Karpas-422 (cell line): ENCODE data around the gene GATAD2B. TPM values are rescaled to one million over a fixed set of nuclear protein-coding genes. Genes with fewer than 3 reads are reported as not detected.
"Not testable (repeated sequence)": the region's sequence is repeated elsewhere in the genome, so short reads cannot be mapped to it uniquely, and the experiment has no call there.

Experiments
- DNase-seq: peaks from one replicate; pipeline ENCODE4 v3.0.0-alpha.2; 2015
- H2AFZ ChIP-seq: fragments of 200-600 bp; sonication (generic); 2 replicates; pipeline ENCODE4 v1.6.1; 2014; ENCODE audit warnings: antibody characterized with exemption, low read length, mixed read lengths
- H3K27ac ChIP-seq: fragments of 200-600 bp; sonication (generic); 2 replicates; pipeline ENCODE4 v1.5.1; 2014; ENCODE audit warnings: mild to moderate bottlenecking, low read length, moderate library complexity
- H3K27me3 ChIP-seq: fragments of 200-600 bp; sonication (generic); 2 replicates; pipeline ENCODE4 v1.6.1; 2014; ENCODE audit warnings: low read length, mixed read lengths
- H3K36me3 ChIP-seq: fragments of 200-600 bp; sonication (generic); 2 replicates; pipeline ENCODE4 v1.6.1; 2014; ENCODE audit warnings: low read length, mixed read lengths; ENCODE audit not compliant: insufficient read depth
- H3K4me1 ChIP-seq: fragments of 200-600 bp; sonication (generic); 2 replicates; pipeline ENCODE4 v1.6.1; 2014; ENCODE audit warnings: mild to moderate bottlenecking, low read length, mixed read lengths
- H3K4me2 ChIP-seq: fragments of 200-600 bp; sonication (generic); 2 replicates; pipeline ENCODE4 v1.6.1; 2014; ENCODE audit warnings: low read length, low read depth, mild to moderate bottlenecking; ENCODE audit not compliant: poor library complexity, severe bottlenecking
- H3K4me3 ChIP-seq: fragments of 200-600 bp; sonication (generic); 2 replicates; pipeline ENCODE4 v1.5.1; 2014; ENCODE audit warnings: mild to moderate bottlenecking, antibody characterized with exemption, low read length, mixed read lengths
- H3K79me2 ChIP-seq: fragments of 200-600 bp; sonication (generic); 2 replicates; pipeline ENCODE4 v1.6.1; 2014; ENCODE audit warnings: mild to moderate bottlenecking, low read length, mixed read lengths
- H3K9ac ChIP-seq: fragments of 200-600 bp; sonication (generic); 2 replicates; pipeline ENCODE4 v1.6.0; 2014; ENCODE audit warnings: low read length
- H3K9me2 ChIP-seq: fragments of 200-600 bp; sonication (generic), shearing (Covaris generic); replicated peaks from 2 replicates; pipeline ENCODE4 v1.6.0; 2014; ENCODE audit warnings: mild to moderate bottlenecking, low read length, moderate library complexity; ENCODE audit not compliant: insufficient read depth
- H3K9me3 ChIP-seq: fragments of 300-700, 200-600 bp; sonication (generic); 2 replicates; pipeline ENCODE4 v1.6.1; 2014; ENCODE audit warnings: low read length, mixed read lengths
- H4K20me1 ChIP-seq: fragments of 200-600 bp; sonication (generic); 2 replicates; pipeline ENCODE4 v1.6.1; 2014; ENCODE audit warnings: mild to moderate bottlenecking, antibody characterized with exemption, low read length, low read depth; ENCODE audit not compliant: insufficient read depth
- total RNA-seq: library from RNA; depleted of rRNA; stranded (reverse); fragments of >200 nt; shearing (Covaris generic); gene quantifications from 2 replicates; pipeline ENCODE4 v1.2.3, GENCODE V29; 2014; ENCODE audit warnings: low replicate concordance

GATAD2B gene
- total RNA-seq, 1 experiment from 2014 or later: 21.8 TPM

GRCh38 chr1:153790966-153791647, 131.7 kb downstream of the GATAD2B start:
- DNase-seq: peak; percentile 94
- Histone ChIP-seq H3K27me3 (no peaks in the 10 kb centered on the region), H3K9me3 (0 out of 2 replicates have a peak, but pooled peaks cover 2% of the 10 kb centered on the region), H3K4me3 (peak overlapping the region; percentile 29), H3K9ac (0 out of 2 replicates have a peak overlapping the region, but pooled peaks have one; percentile 12), H3K79me2 (no peaks in the 10 kb centered on the region), H3K36me3 (no peaks in the 10 kb centered on the region), H3K27ac (peak overlapping the region; percentile 39; the same call in 1 of the 2 replicates), H3K4me1 (peaks cover 19% of the 10 kb centered on the region), H3K9me2 (no peaks in the 10 kb centered on the region), H4K20me1 (no peaks in the 10 kb centered on the region), H2AFZ (no peak overlapping the region), H3K4me2 (peak overlapping the region; percentile 56)

- no peak for DNase-seq
- Histone ChIP-seq H3K79me2 (no peaks in the 10 kb centered on the region), H4K20me1 (no peaks in the 10 kb centered on the region), H3K36me3 (no peaks in the 10 kb centered on the region), H3K4me2 (peak overlapping the region; percentile 56), H3K27ac (peak overlapping the region; percentile 39; the same call in 1 of the 2 replicates), H3K4me1 (peaks cover 23% of the 10 kb centered on the region), H3K27me3 (no peaks in the 10 kb centered on the region), H3K9me3 (0 out of 2 replicates have a peak, but pooled peaks cover 3% of the 10 kb centered on the region), H3K9ac (0 out of 2 replicates have a peak overlapping the region, but pooled peaks have one; percentile 7), H2AFZ (no peak overlapping the region), H3K9me2 (no peaks in the 10 kb centered on the region), H3K4me3 (peak overlapping the region; percentile 29)
Observed at GRCh38 chr1:153790313-153790965, 132.3 kb downstream of the GATAD2B start.

GRCh38 chr1:153789478-153790034, 133.2 kb downstream of the GATAD2B start:
- H3K79me2 ChIP-seq: no peaks in the 10 kb centered on the region
- H3K36me3 ChIP-seq: no peaks in the 10 kb centered on the region
- H3K9me3 ChIP-seq: 0 out of 2 replicates have a peak, but pooled peaks cover 3% of the 10 kb centered on the region
- peaks cover 27% of the 10 kb centered on the region for H3K4me1 ChIP-seq
- H3K4me2 ChIP-seq: no peak overlapping the region
- no peak overlapping the region for H2AFZ ChIP-seq
- no peaks in the 10 kb centered on the region for H3K27me3 ChIP-seq
- H3K9me2 ChIP-seq: no peaks in the 10 kb centered on the region
- DNase-seq: no peak
- no peak overlapping the region for H3K9ac ChIP-seq
- no peak overlapping the region for H3K27ac ChIP-seq
- no peaks in the 10 kb centered on the region for H4K20me1 ChIP-seq
- H3K4me3 ChIP-seq: no peak overlapping the region

- Histone ChIP-seq H3K9me2 (no peaks in the 10 kb centered on the region), H2AFZ (no peak overlapping the region), H3K36me3 (no peaks in the 10 kb centered on the region), H3K4me1 (peaks cover 29% of the 10 kb centered on the region), H3K27ac (no peak overlapping the region), H3K4me3 (no peak overlapping the region), H3K9me3 (0 out of 2 replicates have a peak, but pooled peaks cover 3% of the 10 kb centered on the region), H3K79me2 (no peaks in the 10 kb centered on the region), H3K27me3 (no peaks in the 10 kb centered on the region), H3K4me2 (no peak overlapping the region), H4K20me1 (no peaks in the 10 kb centered on the region), H3K9ac (no peak overlapping the region)
- no peak for DNase-seq
Observed at GRCh38 chr1:153786038-153786790, 136.6 kb downstream of the GATAD2B start.

- H3K36me3 ChIP-seq: no peaks in the 10 kb centered on the region
- 0 out of 2 replicates have a peak, but pooled peaks cover 3% of the 10 kb centered on the region for H3K9me3 ChIP-seq
- H3K9me2 ChIP-seq: no peaks in the 10 kb centered on the region
- H3K27me3 ChIP-seq: no peaks in the 10 kb centered on the region
- DNase-seq: peak; percentile 96
- H3K4me1 ChIP-seq: peaks cover 19% of the 10 kb centered on the region
- no peaks in the 10 kb centered on the region for H3K79me2 ChIP-seq
- peak overlapping the region; percentile 79 for H2AFZ ChIP-seq
- peak overlapping the region; percentile 77 for H3K4me3 ChIP-seq
- H3K4me2 ChIP-seq: peak overlapping the region; percentile 96
- H3K9ac ChIP-seq: peak overlapping the region; percentile 81
- peak overlapping the region; percentile 91 for H3K27ac ChIP-seq
- H4K20me1 ChIP-seq: no peaks in the 10 kb centered on the region
Observed at GRCh38 chr1:153783233-153784190, 139.3 kb downstream of the GATAD2B start.

- not testable (repeated sequence) for H3K9me2 ChIP-seq, H2AFZ ChIP-seq
- H3K9ac ChIP-seq: peak overlapping the region; percentile 81
Observed at GRCh38 chr1:153782648-153783047, 140.1 kb downstream of the GATAD2B start.

GRCh38 chr1:153780551-153780950, 142.2 kb downstream of the GATAD2B start:
- Histone ChIP-seq H3K9ac (no peak overlapping the region), H3K4me2 (no peak overlapping the region), H3K27ac (no peak overlapping the region), H3K9me3 (no peaks in the 10 kb centered on the region), H2AFZ (no peak overlapping the region), H3K36me3 (no peaks in the 10 kb centered on the region), H4K20me1 (no peaks in the 10 kb centered on the region), H3K4me3 (no peak overlapping the region), H3K9me2 (no peaks in the 10 kb centered on the region), H3K79me2 (no peaks in the 10 kb centered on the region), H3K27me3 (no peaks in the 10 kb centered on the region), H3K4me1 (peaks cover 26% of the 10 kb centered on the region)
- no peak for DNase-seq

More at GRCh38 chr1:153782648-153783047, 140.1 kb downstream of the GATAD2B start:
- peak overlapping the region; percentile 91 for H3K27ac ChIP-seq
- DNase-seq, H3K36me3 ChIP-seq, H4K20me1 ChIP-seq, H3K79me2 ChIP-seq, H3K27me3 ChIP-seq, H3K9me3 ChIP-seq: not testable (repeated sequence)
- peaks cover 19% of the 10 kb centered on the region for H3K4me1 ChIP-seq
- peak overlapping the region; percentile 77 for H3K4me3 ChIP-seq
- H3K4me2 ChIP-seq: peak overlapping the region; percentile 96
